HG03565 (cell line): ENCODE data around the gene SAMM50.

Source experiments
- ATAC-seq: cut with Tn5 transposase; IDR thresholded peaks from one replicate; pipeline ENCODE4 v1.9.1; 2021; ENCODE audit warnings: mild to moderate bottlenecking, moderate library complexity; ENCODE audit not compliant: unreplicated experiment

SAMM50 gene

DNA sequence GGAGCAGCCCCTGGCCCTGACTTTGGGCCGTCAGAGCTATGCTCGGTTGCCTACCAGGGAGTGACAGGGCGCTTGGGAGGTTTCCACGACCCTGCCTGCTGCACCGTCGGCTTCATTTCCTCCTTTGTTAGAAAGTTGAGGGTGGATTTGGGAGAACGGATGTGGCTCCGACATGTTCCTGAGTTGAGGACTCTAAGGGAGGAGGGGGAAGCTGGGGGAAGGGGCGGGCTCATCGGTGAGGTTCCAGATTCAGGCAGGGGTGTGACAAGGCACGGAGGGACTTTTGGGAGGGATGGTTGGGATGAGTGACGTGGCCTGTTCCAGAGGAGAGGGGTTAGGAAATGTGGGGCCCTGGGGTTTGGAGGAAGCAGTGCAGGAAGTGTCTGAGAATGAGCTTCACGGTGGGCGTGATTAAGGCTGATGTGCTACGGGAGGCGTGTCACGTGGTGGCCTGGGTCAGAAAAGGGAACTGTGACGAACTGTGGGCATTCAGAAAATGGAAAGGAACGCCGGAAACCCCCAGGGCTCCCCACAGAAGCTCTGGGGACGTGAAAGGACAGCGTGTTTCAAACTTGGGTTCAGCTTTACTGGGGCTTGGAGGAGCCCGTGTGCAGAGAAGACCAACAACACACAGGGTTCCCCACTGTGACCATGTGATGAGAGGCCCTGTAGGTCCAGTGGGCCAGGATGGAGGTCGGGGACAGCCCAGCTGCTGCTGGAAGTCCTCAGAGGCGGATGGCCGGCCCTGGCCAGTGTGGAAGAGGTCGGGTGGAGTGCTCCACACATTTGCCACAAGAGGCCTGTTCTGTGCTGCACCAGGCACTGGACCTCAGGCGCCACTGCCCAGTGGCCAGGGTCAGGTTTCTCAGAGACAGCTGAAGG, 71.6 kb downstream of the SAMM50 start:
- peak; percentile 39 for ATAC-seq

DNA sequence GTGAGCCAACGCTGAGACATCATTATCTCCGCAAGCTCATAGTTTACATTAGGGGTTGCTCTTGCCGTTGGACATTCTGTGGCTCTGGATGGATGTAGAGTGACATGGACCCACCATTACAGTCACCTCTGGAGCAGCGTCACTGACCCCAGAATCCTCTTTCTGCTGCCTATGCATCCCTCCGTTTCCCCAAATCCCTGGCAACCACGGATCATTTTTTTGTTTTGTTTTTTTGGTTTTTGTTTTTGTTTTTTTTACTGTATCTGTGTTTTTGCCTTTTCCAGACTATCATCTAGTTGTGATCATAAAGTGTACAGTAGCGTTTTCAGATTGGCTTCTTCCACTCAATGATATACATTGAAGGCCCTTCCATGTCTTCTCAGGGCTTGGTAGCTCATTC, 72.8 kb downstream of the SAMM50 start:
- ATAC-seq: no peak

DNA sequence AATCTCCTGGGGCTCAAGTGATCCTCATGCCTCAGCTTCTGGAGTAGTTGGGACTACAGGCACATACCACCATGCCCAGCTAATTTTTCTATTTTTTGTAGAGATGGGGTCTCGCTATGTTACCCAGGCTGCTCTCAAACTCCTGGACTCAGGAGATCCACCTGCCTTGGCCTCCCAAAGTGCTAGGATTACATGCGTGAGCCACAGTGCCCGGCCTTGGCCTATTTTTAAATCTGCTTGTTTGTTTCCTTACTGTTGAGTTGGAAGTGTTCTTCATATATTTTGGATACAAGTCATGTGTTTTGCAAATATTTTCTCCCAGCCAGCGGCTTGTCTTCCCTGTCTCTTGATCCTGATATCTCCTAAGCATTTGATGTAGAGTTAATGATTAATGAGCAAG, 73.8 kb downstream of the SAMM50 start:
- ATAC-seq: no peak

DNA sequence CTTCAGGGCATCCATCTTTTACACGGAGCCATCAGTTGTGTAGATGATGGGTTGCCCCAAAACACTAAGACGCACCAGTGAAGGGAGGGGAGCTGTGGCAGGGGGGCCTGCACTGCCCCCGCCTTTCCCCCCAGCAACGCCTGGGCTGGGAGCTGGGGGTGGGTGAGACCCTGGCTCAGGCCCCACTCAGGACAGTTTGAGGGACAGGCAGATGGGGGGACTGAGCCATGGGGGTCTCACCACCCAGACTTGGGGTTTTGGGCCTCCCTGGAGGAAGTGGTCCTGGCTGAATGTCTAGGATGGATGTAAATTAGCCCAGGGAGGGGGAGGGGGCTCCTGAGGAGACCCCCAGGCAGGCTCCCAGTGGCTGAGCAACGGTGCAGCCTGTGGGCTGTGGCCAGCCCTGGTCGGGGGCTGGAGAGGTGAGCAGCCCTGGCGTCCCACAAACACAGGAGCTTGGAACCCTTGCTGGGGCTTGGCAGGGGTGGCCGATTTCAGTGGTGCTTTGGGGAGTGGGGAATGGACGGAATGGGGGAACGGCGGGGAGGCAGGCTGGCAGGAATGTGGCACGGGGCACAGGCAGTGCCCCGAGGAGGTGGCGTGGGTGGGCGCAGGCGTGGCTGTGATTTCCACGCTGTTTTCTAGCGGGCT, 74.9 kb downstream of the SAMM50 start:
- ATAC-seq: no peak

GRCh38 chr22:44030702-44031082, 75.5 kb downstream of the SAMM50 start:
- ATAC-seq: no peak

DNA sequence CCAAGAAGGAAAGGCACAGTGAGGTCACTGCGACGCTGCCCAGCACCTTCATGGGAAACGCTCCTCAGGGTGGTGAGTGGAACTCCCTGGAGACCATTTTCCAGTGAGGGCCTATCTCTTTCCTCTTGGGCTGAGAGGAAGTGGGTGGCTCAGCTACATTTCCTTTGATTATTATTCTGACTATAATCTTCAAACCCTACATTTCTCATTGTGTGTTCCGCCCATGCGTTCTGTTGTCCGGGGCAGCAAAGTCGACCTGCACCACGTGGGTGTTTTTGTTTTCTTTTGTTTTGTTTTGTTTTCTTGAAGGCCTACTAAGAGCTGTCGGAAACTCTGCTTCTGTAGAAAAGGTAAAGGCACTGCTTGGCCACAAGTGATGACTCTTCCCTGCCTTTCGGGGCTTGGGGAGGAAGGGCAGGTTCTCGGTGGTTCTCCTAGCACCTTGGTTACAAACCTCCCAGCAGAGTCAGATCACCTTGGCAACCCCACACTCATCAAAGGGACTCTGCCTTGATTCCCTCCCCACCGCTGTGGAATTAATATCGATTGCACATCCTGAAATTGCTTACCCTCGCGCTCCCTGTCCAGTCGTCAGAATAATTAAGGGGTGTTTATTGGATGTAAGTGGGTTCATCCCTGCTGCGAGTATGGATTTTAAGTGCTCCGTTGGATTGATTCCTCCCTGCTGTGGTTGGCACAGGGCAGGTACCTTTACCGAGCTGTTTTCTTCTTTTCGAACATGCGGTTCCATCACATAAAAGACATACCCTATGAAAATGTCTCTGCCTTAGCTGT, 76.1 kb downstream of the SAMM50 start:
- ATAC-seq: no peak

GRCh38 chr22:44032126-44032730, 77.0 kb downstream of the SAMM50 start:
- no peak for ATAC-seq

GRCh38 chr22:44033287-44033686, 78.0 kb downstream of the SAMM50 start:
- ATAC-seq: no peak

DNA sequence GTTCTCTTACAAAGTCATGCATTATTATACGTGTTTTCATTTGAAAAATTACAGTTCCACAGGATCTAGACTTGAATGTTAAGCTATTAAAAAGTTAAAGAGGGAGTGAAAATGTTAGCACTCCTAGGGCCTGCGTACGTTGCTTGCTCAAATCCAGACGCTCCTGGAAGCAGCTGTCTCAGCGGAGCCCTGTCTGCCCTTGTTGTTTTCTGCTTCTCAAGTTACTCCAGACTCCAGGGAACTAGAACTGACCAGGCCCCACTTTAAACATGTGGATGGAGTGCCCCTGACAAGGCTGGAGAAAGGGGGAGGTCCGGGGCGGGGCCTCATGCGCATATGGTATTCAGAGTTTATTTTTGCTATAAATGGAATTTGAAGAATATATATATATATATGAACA, 78.5 kb downstream of the SAMM50 start:
- ATAC-seq: no peak

GRCh38 chr22:44037519-44038375, 82.5 kb downstream of the SAMM50 start:
- ATAC-seq: no peak

GRCh38 chr22:44039566-44040171, 84.4 kb downstream of the SAMM50 start:
- ATAC-seq: no peak

GRCh38 chr22:44042249-44043218, 87.3 kb downstream of the SAMM50 start:
- ATAC-seq: peak; percentile 53

GRCh38 chr22:44045145-44045544, 89.9 kb downstream of the SAMM50 start:
- ATAC-seq: no peak
